SK-N-SH treated with all-trans-retinoic acid at 6 μM for 48 hours (cell line): ENCODE results near the gene ANKRD49.

Experiments
- ARNTL ChIP-seq: fragments of 450-650 bp; formaldehyde crosslinking; IDR thresholded peaks from 2 replicates; pipeline ENCODE4 v1.5.0; 2020; ENCODE audit warnings: low read depth, mild to moderate bottlenecking, moderate library complexity, borderline replicate concordance
- CREB5 ChIP-seq: fragments of 250-450 bp; sonication (Bioruptor Pico); IDR thresholded peaks from 2 replicates; pipeline ENCODE4 v1.5.1; 2020; ENCODE audit warnings: low read depth, mild to moderate bottlenecking, moderate library complexity
- CSRNP3 ChIP-seq: fragments of 250-450 bp; sonication (Bioruptor Pico); IDR thresholded peaks from 2 replicates; pipeline ENCODE4 v1.5.1; 2021; ENCODE audit warnings: mild to moderate bottlenecking, moderate library complexity
- GLIS3 ChIP-seq: fragments of 250-450 bp; sonication (Bioruptor Pico); IDR thresholded peaks from 2 replicates; pipeline ENCODE4 v1.5.0; 2020; ENCODE audit warnings: mild to moderate bottlenecking, moderate library complexity
- OSR1 ChIP-seq: fragments of 250-450 bp; sonication (Bioruptor Pico); IDR thresholded peaks from 2 replicates; pipeline ENCODE4 v1.8.0; 2022; ENCODE audit warnings: moderate library complexity, mild to moderate bottlenecking, inconsistent platforms
- PATZ1 ChIP-seq: fragments of 250-450 bp; sonication (Bioruptor Pico); IDR thresholded peaks from 2 replicates; pipeline ENCODE4 v1.8.0; 2020; ENCODE audit warnings: mild to moderate bottlenecking, moderate library complexity, borderline replicate concordance
- POU6F1 ChIP-seq: fragments of 250-450 bp; sonication (Bioruptor Pico); IDR thresholded peaks from 2 replicates; pipeline ENCODE4 v1.8.0; 2021; ENCODE audit warnings: low read depth, mild to moderate bottlenecking, moderate library complexity, borderline replicate concordance
- RARB ChIP-seq: fragments of 250-450 bp; sonication (Bioruptor Pico); IDR thresholded peaks from 2 replicates; pipeline ENCODE4 v1.8.0; 2021; ENCODE audit warnings: mild to moderate bottlenecking, moderate library complexity
- TSHZ2 ChIP-seq: fragments of 250-450 bp; sonication (Bioruptor Pico); IDR thresholded peaks from 2 replicates; pipeline ENCODE4 v1.5.0; 2020; ENCODE audit warnings: mild to moderate bottlenecking, moderate library complexity
- ZC3H10 ChIP-seq: fragments of 250-450 bp; sonication (Bioruptor Pico); IDR thresholded peaks from 2 replicates; pipeline ENCODE4 v1.5.1; 2021; ENCODE audit warnings: mild to moderate bottlenecking, moderate library complexity
- ZFP3 ChIP-seq: fragments of 250-450 bp; sonication (Bioruptor Pico); IDR thresholded peaks from 2 replicates; pipeline ENCODE4 v1.5.0; 2020; ENCODE audit warnings: mild to moderate bottlenecking, moderate library complexity
- ZFP30 ChIP-seq: fragments of 450-650 bp; formaldehyde crosslinking; IDR thresholded peaks from 2 replicates; pipeline ENCODE4 v1.5.0; 2022; ENCODE audit warnings: mild to moderate bottlenecking, moderate library complexity
- ZNF70 ChIP-seq: fragments of 450-650 bp; formaldehyde crosslinking; IDR thresholded peaks from 2 replicates; pipeline ENCODE4 v1.5.0; 2020; ENCODE audit warnings: mild to moderate bottlenecking, moderate library complexity
- ZNF8 ChIP-seq: fragments of 450-650 bp; formaldehyde crosslinking; IDR thresholded peaks from 2 replicates; pipeline ENCODE4 v1.5.0; 2020; ENCODE audit warnings: mild to moderate bottlenecking, moderate library complexity

GRCh38 chr11:94454301-94454700 lies 39.5 kb upstream of the ANKRD49 start:
- TF ChIP-seq OSR1 (CRISPR knock-in tag) = no peak
- TF ChIP-seq ZFP30 (CRISPR knock-in tag) = no peak
- TF ChIP-seq ARNTL (CRISPR knock-in tag) = no peak
- TF ChIP-seq ZC3H10 (CRISPR knock-in tag) = no peak
- no peak for TF ChIP-seq RARB (CRISPR knock-in tag)
- no peak for TF ChIP-seq ZFP3 (CRISPR knock-in tag)
- TF ChIP-seq ZNF70 (CRISPR knock-in tag) = no peak
- TF ChIP-seq GLIS3 (CRISPR knock-in tag) = no peak
- no peak for TF ChIP-seq CREB5 (CRISPR knock-in tag)
- TF ChIP-seq POU6F1 = no peak
- TF ChIP-seq ZNF8 (CRISPR knock-in tag) = no peak
- no peak for TF ChIP-seq TSHZ2 (CRISPR knock-in tag)
- TF ChIP-seq PATZ1 (CRISPR knock-in tag) = no peak
- TF ChIP-seq CSRNP3 (CRISPR knock-in tag) = no peak
